Hematopoietic multipotent progenitor cell treated with erythropoietin and hydrocortisone succinate and interleukin-3 and kit ligand, for 15 days (in vitro differentiated cells): ENCODE measurements around the gene URI1.

ENCODE experiments used
- DNase-seq: peaks from one replicate; pipeline ENCODE4 v3.0.0-alpha.2; 2015; ENCODE audit warnings: low spot score

URI1 gene

GRCh38 chr19:29971002-29971401 is 29.0 kb downstream of the URI1 start:
- no peak for DNase-seq

- no peak for DNase-seq
Observed at GRCh38 chr19:29971648-29972047, 29.6 kb downstream of the URI1 start.

GRCh38 chr19:29974701-29975100 is 32.7 kb downstream of the URI1 start:
- no peak for DNase-seq

GRCh38 chr19:29976151-29976943 is 34.3 kb downstream of the URI1 start:
- DNase-seq = no peak

- DNase-seq = peak; percentile 11
Observed at GRCh38 chr19:29978080-29978479, 36.0 kb downstream of the URI1 start.

- no peak for DNase-seq
Observed at GRCh38 chr19:29983568-29983967, 41.5 kb downstream of the URI1 start.

GRCh38 chr19:29985196-29985595 is 43.2 kb downstream of the URI1 start:
- no peak for DNase-seq

- DNase-seq = peak; percentile 26
Observed at GRCh38 chr19:29988351-29988750, 46.3 kb downstream of the URI1 start.

GRCh38 chr19:29992233-29992867 is 50.3 kb downstream of the URI1 start:
- DNase-seq = no peak

GRCh38 chr19:29999490-29999889 is 57.5 kb downstream of the URI1 start:
- no peak for DNase-seq

GRCh38 chr19:30000862-30001261 is 58.8 kb downstream of the URI1 start:
- no peak for DNase-seq

GRCh38 chr19:30001301-30001700 is 59.3 kb downstream of the URI1 start:
- DNase-seq = no peak

GRCh38 chr19:30001791-30002190 is 59.8 kb downstream of the URI1 start:
- DNase-seq = no peak

GRCh38 chr19:30003866-30004265 is 61.8 kb downstream of the URI1 start:
- no peak for DNase-seq

- DNase-seq = no peak
Observed at GRCh38 chr19:30004403-30004802, 62.4 kb downstream of the URI1 start.

GRCh38 chr19:30006207-30006606 is 64.2 kb downstream of the URI1 start:
- DNase-seq = no peak

GRCh38 chr19:30008169-30008568 is 66.1 kb downstream of the URI1 start:
- DNase-seq = no peak

- DNase-seq = no peak
Observed at GRCh38 chr19:30009013-30009412, 67.0 kb downstream of the URI1 start.

GRCh38 chr19:30011051-30011578 is 69.1 kb downstream of the URI1 start:
- no peak for DNase-seq

- no peak for DNase-seq
Observed at GRCh38 chr19:30014770-30015169, 72.7 kb downstream of the URI1 start.

GRCh38 chr19:30017172-30017571 is 75.1 kb downstream of the URI1 start:
- no peak for DNase-seq

GRCh38 chr19:30020189-30020588 is 78.2 kb downstream of the URI1 start:
- no peak for DNase-seq

GRCh38 chr19:30022659-30023058 is 80.6 kb downstream of the URI1 start:
- no peak for DNase-seq

- DNase-seq = no peak
Observed at GRCh38 chr19:30023330-30023729, 81.3 kb downstream of the URI1 start.
